Raji (cell line): ENCODE measurements around the gene MYCL.

Experiments
- POLR2A ChIP-seq: IDR thresholded peaks from 2 replicates; pipeline ENCODE4 v1.6.1; 2011; ENCODE audit warnings: low read depth, low read length, control low read depth; ENCODE audit not compliant: insufficient read depth

Gene MYCL

GRCh38 chr1:39847940-39848339 lies 53.8 kb downstream of the MYCL start:
- no peak for TF ChIP-seq POLR2A

DNA sequence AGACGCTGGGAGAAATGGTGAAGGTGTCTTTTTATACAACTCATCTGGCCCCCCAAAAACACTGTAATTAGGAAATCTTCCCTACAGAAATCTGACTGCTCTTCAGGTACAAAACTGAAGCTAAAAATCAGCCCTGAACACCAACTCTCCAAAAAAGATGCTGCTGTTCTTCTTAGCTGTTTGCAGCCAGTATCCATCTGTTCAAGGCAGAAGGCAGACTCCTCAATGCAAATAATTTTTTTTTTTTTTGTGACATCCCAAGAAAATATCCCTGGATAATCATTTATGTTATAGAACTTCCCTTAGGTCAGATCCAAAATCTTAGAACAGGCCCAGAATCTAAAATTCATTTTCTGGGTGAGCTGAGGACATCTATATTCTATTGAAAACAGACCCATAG lies 54.9 kb downstream of the MYCL start:
- no peak for TF ChIP-seq POLR2A

GRCh38 chr1:39845569-39846566 lies 55.8 kb downstream of the MYCL start:
- no peak for TF ChIP-seq POLR2A
